ENCODE results near the gene CCDC6. TPM values are rescaled to one million over a fixed set of nuclear protein-coding genes. Genes with fewer than 3 reads are reported as not detected.

The CCDC6 gene
- total and polyA plus RNA-seq, 9 of the 15 experiments (the other 6 are each of a cell fraction or from before 2014, with no cell fraction given), result 10.4 to 41.0 (median 20.9) TPM

DNA sequence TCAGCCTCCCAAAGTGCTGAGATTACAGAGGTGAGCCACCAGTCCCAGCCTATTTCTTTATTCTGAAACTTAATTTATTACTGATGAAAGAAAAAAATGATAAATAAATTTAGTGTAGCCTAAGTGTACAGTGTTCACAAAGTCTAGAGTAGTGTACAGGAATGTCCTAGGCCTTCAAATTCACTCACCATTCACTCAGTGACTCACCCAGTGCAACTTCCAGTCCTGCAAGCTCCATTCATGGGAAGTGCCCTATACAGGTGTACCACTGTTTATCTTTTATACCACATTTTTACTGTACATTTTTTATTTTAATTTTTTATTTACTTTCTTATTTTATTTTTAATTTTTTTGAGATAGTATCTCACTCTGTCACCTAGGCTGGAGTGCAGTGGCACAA, 165.3 kb downstream of the CCDC6 start:
- Histone ChIP-seq H3K9me3 (replicated peaks; ENCODE audit: control insufficient read depth, insufficient read depth, low read depth, low read length) (no peaks in the 10 kb centered on the region), H3K9ac (ENCODE audit: insufficient read depth in 1 of 2, low read depth in 2 of 2, low read length in 2 of 2) (no peak overlapping the region), H4K20me1 (replicated peaks; ENCODE audit: control insufficient read depth, insufficient read depth, low read length) (no peaks in the 10 kb centered on the region), H3K4me1 (replicated peaks in 1 of 2; ENCODE audit: control insufficient read depth in 2 of 2, insufficient read depth in 2 of 2, low read length in 2 of 2) (peaks cover 0 to 5% of the 10 kb centered on the region in 2 experiments; a peak in 1 of 5 replicates), H3K4me3 (no peak overlapping the region), H3K4me2 (ENCODE audit: insufficient read depth, low read length) (no peak overlapping the region), H3K9me1 (ENCODE audit: control insufficient read depth, insufficient read depth, low read length) (no peaks in the 10 kb centered on the region), H2AFZ (ENCODE audit: low read depth, low read length) (no peak overlapping the region), H3K36me3 (ENCODE audit: control insufficient read depth, insufficient read depth, low read length) (no peaks in the 10 kb centered on the region), H3K27ac (ENCODE audit: extremely low read depth, low read depth, low read length) (no peak overlapping the region), H3K27me3 (ENCODE audit: control insufficient read depth in 2 of 2, insufficient read depth in 2 of 2, low read length in 2 of 2) (no peaks in the 10 kb centered on the region), H3K79me2 (ENCODE audit: control insufficient read depth, insufficient read depth, low read length) (no peaks in the 10 kb centered on the region)
- intact Hi-C loops (cut with micrococcal nuclease), result no loop called here
- FAIRE-seq, result no peak
- BruUV-seq (replicated peaks), result no TSS peak
- in situ Hi-C loops (cut with MboI), result no loop called here
- no peak for ATAC-seq
- no peak for DNase-seq (ENCODE audit: extremely low read depth in 1 of 4, low spot score in 3 of 4)
- ChIA-PET CTCF (ENCODE audit: low intra/inter-chr PET ratio) (no interaction called here), POLR2A (interaction anchor here (0.7 to 1.1 kb wide), 3 partner anchors 10 to 17 kb away, joined by 3 to 4 read pairs (median 3); no protein-coding TSS in a partner anchor)
- TF ChIP-seq PTBP1 (IDR thresholded peaks at IDR 0.05; ENCODE audit: low read depth, low read length), result no peak
- no peak for TF ChIP-seq NR2C1 (IDR thresholded peaks at IDR 0.05)
- no peak for TF ChIP-seq NR2C1 (tag; IDR thresholded peaks at IDR 0.05)

Other genes with a start within 250 kb of the CCDC6 start
- 1.5 and 1.6 TPM in 2 replicates for gene SLC16A9, start 196.7 kb downstream of the CCDC6 start, total RNA-seq (2014; rRNA removed)
- gene SLC16A9, start 196.7 kb downstream of the CCDC6 start, total RNA-seq (2014; rRNA removed; fragmentation: Illumina TruSeq; extraction: Trizol), result 2.8 and 3.3 TPM in 2 replicates
- gene SLC16A9, start 196.7 kb downstream of the CCDC6 start, total RNA-seq (2015; rRNA removed; fragmentation: Illumina TruSeq; extraction: Trizol), result 2.5 and 2.6 TPM in 2 replicates
- gene SLC16A9, start 196.7 kb downstream of the CCDC6 start, total RNA-seq (2021), result 1.7 and 2.1 TPM in 2 replicates
- gene SLC16A9, start 196.7 kb downstream of the CCDC6 start, polyA plus RNA-seq (2011; rRNA removed), result 6.4 and 7.6 TPM in 2 replicates
- 1.9 and 2.5 TPM in 2 replicates for gene SLC16A9, start 196.7 kb downstream of the CCDC6 start, polyA plus RNA-seq (2014; fragmentation: Illumina TruSeq; extraction: Trizol)
- gene SLC16A9, start 196.7 kb downstream of the CCDC6 start, polyA plus RNA-seq (2014; fragmentation: Nextera tagmentation; extraction: Ambion mirVana), result 1 to 10 TPM in 1 of 2 experiments, under 1 TPM in 1; 0.90 to 1.0 TPM
- 1.6 and 2.1 TPM in 2 replicates for gene SLC16A9, start 196.7 kb downstream of the CCDC6 start, polyA plus RNA-seq (2014; rRNA removed)
- gene MRLN, start 153.1 kb downstream of the CCDC6 start, total RNA-seq (2014; rRNA removed), result not detected in 2 replicates
- gene MRLN, start 153.1 kb downstream of the CCDC6 start, total RNA-seq (2014; rRNA removed; fragmentation: Illumina TruSeq; extraction: Trizol), result not detected in 2 replicates
- not detected in 2 replicates for gene MRLN, start 153.1 kb downstream of the CCDC6 start, total RNA-seq (2015; rRNA removed; fragmentation: Illumina TruSeq; extraction: Trizol)
- not detected in 2 replicates for gene MRLN, start 153.1 kb downstream of the CCDC6 start, total RNA-seq (2021)
- gene MRLN, start 153.1 kb downstream of the CCDC6 start, polyA plus RNA-seq (2011; rRNA removed), result not detected in 2 replicates
- gene MRLN, start 153.1 kb downstream of the CCDC6 start, polyA plus RNA-seq (2014; fragmentation: Illumina TruSeq; extraction: Trizol), result not detected in 2 replicates
- gene MRLN, start 153.1 kb downstream of the CCDC6 start, polyA plus RNA-seq (2014; fragmentation: Nextera tagmentation; extraction: Ambion mirVana), result under 1 TPM; 0.07 to 0.13 TPM
- not detected in 2 replicates for gene MRLN, start 153.1 kb downstream of the CCDC6 start, polyA plus RNA-seq (2014; rRNA removed)